ENCODE measurements around the gene CAPZA2.
"Not testable (repeated sequence)": the region's sequence is repeated elsewhere in the genome, so short reads cannot be mapped to it uniquely, and the experiment has no call there.

Gene CAPZA2

GRCh38 chr7:116922545-116922944 is 60.2 kb downstream of the CAPZA2 start:
- no peak for DNase-seq

DNA sequence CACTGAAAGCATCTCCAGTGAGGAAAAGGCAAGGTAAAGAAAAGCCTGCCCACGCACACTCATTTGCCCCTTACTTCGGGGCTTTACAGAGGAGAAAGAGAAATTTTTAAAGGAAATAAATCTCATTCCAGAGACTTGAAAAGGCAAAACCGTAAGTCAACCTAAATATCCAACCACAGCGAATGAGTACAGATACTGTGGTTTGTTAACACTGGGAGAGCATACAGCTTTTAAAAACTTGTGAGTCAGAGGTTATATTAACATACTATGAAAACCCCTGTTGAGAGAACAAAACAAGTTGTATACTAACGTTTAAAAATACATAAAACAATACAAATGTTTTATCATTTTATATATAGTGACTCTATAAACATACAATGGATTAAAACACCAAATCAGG is 62.4 kb downstream of the CAPZA2 start:
- no peak for DNase-seq

DNA sequence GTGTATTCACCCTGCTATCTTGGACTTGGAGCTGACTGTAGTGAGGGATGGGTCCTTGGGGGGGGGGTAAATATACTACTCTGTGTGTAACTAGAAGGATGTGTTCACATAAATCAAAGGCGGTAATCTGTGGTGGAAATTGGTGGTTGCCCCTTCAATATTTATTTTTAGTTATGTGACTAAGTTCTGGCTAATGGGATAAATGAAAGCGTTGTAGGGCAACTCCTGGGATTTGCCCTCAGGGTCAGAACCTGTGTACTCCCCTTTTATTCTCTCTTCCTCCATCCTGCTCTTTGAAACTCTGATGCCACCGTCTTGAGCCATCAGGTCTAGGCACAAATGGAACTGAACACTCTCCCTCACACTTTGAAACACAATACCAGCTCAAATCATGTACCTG is 66.6 kb downstream of the CAPZA2 start:
- DNase-seq = no peak

- DNase-seq = peak; percentile 68
Measured at GRCh38 chr7:116929914-116930913, 67.8 kb downstream of the CAPZA2 start.

DNA sequence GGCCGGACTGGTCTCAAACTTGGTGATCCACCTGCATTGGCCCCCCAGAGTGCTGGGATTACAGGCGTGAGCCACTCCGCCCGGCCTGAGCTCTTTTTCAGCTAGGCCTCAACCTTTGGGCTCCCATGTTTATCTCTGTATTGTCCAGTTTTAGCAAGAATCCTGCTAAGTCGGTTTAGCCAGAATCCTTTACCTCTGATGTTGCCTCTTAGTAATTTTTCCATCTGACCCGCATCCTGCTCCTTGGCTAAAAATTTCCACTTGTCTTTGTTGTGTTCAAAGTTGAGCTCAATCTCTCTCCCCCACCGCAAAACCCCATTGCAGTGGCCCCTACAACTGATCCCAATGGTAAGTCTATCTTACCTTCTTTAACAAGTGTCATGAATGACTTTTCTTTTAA is 70.2 kb downstream of the CAPZA2 start:
- DNase-seq = no peak

DNA sequence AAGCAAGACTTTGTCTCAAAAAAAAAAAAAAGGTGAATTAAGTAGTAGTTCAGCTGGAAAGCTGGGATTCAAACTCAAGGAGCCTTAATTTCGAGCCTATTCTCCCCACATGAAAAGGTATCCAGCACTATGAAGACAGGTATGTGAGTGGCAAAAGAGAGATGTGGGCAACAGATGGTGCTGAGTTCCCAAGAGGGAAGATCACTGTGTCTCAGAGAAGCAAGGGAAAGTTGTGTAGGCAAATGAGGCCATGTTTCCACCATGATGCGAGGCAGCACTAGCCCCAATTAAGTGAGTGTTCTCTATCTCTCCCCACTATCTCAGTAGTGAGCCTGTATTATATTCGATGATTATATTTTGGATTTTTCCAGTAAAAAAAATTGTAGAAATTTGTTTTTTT is 71.1 kb downstream of the CAPZA2 start:
- no peak for DNase-seq

DNA sequence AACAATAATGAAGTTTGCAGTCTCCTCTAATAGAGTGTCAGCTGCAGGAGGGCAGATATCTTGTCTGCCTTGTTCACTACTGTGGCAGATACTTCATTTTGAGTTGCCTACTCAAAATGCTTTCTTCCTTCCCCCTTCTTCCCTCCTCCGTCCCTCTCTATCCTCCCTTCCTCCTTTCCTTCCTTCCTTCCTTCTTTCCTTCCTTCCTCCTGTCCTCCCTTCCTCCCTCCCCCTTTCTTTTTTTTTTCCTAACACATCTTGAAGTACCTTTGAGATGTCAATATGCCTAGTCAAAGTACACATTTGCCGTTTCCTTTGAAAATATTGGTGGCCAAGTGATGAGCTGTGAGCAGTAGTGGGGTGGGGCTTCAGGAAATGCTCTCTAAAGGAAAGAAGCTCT is 72.2 kb downstream of the CAPZA2 start:
- no peak for DNase-seq

DNA sequence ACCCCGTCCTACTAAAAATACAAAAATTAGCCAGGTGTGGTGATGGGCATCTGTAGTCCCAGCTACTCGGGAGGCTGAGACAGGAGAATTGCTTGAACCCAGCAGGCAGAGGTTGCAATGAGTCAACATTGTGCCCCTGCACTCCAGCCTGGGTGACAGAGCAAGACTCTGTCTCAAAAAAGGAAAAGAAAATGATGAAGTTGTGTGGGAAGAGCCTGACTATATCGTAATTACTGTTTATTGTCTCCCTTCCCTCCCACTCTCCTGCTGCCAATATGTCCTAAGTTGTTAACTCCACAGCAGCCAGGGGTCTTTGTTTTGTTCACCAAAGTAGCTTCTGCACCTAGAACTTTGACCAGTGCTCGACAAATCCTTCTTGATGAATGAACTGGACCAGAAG is 74.5 kb downstream of the CAPZA2 start:
- DNase-seq = not testable (repeated sequence)

DNA sequence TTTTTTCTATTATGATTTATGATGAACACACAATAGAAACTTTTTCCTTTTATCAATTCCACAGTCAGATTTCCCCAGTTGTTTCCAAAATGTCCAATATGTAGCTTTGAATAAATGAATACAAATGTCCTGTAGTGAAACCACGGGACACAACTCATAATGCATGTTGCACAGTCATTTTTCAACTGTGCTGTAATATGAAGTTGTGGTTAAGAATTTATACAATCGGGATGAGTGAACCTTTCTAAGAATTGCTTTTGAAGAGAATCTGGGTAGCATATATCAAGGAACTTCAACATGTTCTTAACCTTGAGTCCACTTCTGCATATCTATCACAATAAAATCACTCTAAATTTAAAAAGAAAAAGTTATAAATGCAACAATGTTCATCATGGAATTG is 76.3 kb downstream of the CAPZA2 start:
- DNase-seq = no peak

DNA sequence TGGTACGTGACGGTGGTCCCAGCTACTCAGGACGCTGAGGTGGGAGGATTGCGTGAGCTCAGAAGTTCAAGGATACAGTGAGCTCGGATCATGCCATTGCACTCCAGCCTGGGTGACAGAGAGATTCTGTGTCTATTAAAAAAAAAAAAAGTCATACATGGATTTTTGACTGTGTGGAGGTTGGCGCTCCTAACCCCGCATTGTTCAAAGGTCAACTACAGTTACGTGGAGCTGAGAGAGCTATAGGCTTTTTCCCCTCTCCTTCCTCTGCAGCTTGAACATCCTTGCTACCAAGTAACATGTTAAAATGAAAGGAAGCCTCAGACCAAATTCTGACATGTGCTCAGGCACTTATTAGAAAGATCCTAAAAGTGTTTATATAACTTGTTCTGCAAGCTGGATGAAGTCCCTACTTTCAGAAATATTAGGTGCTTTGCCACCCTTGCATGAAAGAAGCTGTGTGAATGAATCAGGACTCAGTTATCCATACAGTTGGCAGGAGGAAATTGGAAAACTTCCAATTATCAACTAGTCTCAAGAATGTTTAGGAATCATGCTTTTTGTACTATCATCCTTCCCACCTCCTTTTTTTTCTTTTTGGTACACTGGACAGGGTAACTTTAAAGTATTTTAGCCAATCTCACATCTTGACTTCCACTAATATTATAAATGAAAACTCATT is 78.4 kb downstream of the CAPZA2 start:
- no peak for DNase-seq

DNA sequence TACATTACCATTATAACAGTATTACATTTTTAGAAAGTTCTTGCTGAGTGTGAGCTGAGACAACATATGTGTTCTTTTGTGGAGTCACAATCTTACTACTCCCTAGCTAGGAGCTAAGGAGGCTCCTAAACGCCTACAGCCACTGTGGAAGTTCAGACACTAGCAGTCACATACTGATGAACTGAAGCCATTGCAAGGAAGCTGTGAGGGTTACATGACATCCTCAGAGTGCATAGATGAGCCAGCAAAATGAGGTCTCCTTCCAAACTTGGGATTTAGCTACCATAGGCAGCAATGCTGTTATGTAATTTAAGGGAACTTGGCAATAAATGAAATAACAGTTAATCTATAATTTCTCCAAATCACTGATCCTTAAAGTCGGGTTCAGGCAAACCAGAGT is 80.1 kb downstream of the CAPZA2 start:
- DNase-seq = no peak

GRCh38 chr7:116948934-116949333 is 86.5 kb downstream of the CAPZA2 start:
- no peak for DNase-seq

- no peak for DNase-seq
Measured at GRCh38 chr7:116949941-116950801, 87.8 kb downstream of the CAPZA2 start.

- no peak for DNase-seq
Measured at GRCh38 chr7:116950889-116951351, 88.5 kb downstream of the CAPZA2 start.

- no peak for DNase-seq
Measured at GRCh38 chr7:116951366-116952292, 89.2 kb downstream of the CAPZA2 start.

DNA sequence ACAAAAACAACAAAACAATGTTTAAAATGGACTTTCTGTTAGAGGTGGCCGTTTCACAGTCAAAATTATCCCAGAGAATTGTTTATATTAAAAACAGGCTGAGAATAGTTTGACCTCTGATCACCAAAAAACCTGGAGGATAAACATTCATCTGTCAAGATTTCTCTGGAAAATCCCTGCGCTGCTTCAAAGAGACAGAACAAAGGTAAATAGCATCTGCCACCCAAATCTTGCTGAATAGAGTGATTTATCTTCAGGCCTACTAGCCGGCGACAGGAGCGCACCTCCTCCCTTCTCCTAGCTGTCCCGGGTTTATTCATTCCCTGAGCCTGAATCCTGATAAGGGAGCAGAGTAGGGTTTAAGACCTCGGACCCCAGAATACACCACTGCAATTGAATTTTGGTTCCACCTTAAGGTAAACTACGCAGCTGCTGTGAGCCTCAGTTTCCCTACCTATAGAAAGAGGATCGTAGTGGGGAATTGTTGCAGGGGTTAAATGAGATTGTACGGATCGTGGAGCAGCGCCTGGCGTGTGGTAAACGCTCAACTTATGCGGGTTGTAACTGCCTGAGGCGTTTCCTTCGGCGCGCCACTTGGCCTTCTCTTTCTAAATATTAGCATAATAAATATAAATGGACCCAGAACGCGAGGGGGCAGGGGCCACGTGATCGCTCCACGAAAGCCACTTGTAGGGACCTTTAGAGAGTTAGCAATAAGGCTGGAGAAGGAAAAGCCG is 90.4 kb downstream of the CAPZA2 start:
- peak; percentile 87 for DNase-seq

DNA sequence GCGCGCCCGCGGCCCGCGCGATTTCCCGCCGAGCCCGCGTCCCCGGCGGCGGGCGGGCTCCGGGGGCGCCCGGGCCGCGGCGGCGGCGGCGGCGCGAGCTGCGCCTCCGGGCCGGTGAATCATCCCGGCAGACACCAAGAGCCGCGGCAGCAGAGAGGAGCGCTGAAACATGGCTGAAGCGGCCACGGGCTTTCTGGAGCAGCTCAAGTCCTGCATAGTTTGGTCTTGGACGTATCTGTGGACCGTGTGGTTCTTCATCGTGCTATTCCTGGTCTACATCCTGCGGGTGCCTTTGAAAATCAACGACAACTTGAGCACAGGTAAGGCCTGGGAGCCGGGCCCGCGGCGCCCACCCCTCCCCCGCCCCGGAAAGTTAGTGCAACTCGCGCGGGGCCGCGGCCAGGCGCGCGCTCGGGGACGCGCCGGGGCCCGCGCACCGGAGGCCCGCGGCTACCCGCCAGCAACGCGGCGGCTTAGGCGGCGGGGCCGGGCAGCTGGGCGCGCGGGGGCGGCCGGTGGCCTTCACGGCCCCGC is 91.1 kb downstream of the CAPZA2 start, which contains the start of gene ST7:
TSS of gene ST7 (plus strand) at position 130 of the 534 bp plus-strand sequence. CDS start at position 170, 40 bp downstream.
- DNase-seq = peak; percentile 83

GRCh38 chr7:116953906-116954838 is 91.8 kb downstream of the CAPZA2 start:
- peak; percentile 86 for DNase-seq

- no peak for DNase-seq
Measured at GRCh38 chr7:116955340-116955739, 93.0 kb downstream of the CAPZA2 start.

Measured in NCI-H526 treated with DMSO at 0.1 percent for 48 hours (cell line).